Karpas-422 (cell line): ENCODE results near the gene RAB11FIP4. TPM values are rescaled to one million over a fixed set of nuclear protein-coding genes. Genes with fewer than 3 reads are reported as not detected.

Source experiments
- DNase-seq: peaks from one replicate; pipeline ENCODE4 v3.0.0-alpha.2; 2015
- H2AFZ ChIP-seq: fragments of 200-600 bp; sonication (generic); 2 replicates; pipeline ENCODE4 v1.6.1; 2014; ENCODE audit warnings: antibody characterized with exemption, low read length, mixed read lengths
- H3K27ac ChIP-seq: fragments of 200-600 bp; sonication (generic); 2 replicates; pipeline ENCODE4 v1.5.1; 2014; ENCODE audit warnings: mild to moderate bottlenecking, low read length, moderate library complexity
- H3K27me3 ChIP-seq: fragments of 200-600 bp; sonication (generic); 2 replicates; pipeline ENCODE4 v1.6.1; 2014; ENCODE audit warnings: low read length, mixed read lengths
- H3K36me3 ChIP-seq: fragments of 200-600 bp; sonication (generic); 2 replicates; pipeline ENCODE4 v1.6.1; 2014; ENCODE audit warnings: low read length, mixed read lengths; ENCODE audit not compliant: insufficient read depth
- H3K4me1 ChIP-seq: fragments of 200-600 bp; sonication (generic); 2 replicates; pipeline ENCODE4 v1.6.1; 2014; ENCODE audit warnings: mild to moderate bottlenecking, low read length, mixed read lengths
- H3K4me2 ChIP-seq: fragments of 200-600 bp; sonication (generic); 2 replicates; pipeline ENCODE4 v1.6.1; 2014; ENCODE audit warnings: low read length, low read depth, mild to moderate bottlenecking; ENCODE audit not compliant: poor library complexity, severe bottlenecking
- H3K4me3 ChIP-seq: fragments of 200-600 bp; sonication (generic); 2 replicates; pipeline ENCODE4 v1.5.1; 2014; ENCODE audit warnings: mild to moderate bottlenecking, antibody characterized with exemption, low read length, mixed read lengths
- H3K79me2 ChIP-seq: fragments of 200-600 bp; sonication (generic); 2 replicates; pipeline ENCODE4 v1.6.1; 2014; ENCODE audit warnings: mild to moderate bottlenecking, low read length, mixed read lengths
- H3K9ac ChIP-seq: fragments of 200-600 bp; sonication (generic); 2 replicates; pipeline ENCODE4 v1.6.0; 2014; ENCODE audit warnings: low read length
- H3K9me2 ChIP-seq: fragments of 200-600 bp; sonication (generic), shearing (Covaris generic); replicated peaks from 2 replicates; pipeline ENCODE4 v1.6.0; 2014; ENCODE audit warnings: mild to moderate bottlenecking, low read length, moderate library complexity; ENCODE audit not compliant: insufficient read depth
- H3K9me3 ChIP-seq: fragments of 300-700, 200-600 bp; sonication (generic); 2 replicates; pipeline ENCODE4 v1.6.1; 2014; ENCODE audit warnings: low read length, mixed read lengths
- H4K20me1 ChIP-seq: fragments of 200-600 bp; sonication (generic); 2 replicates; pipeline ENCODE4 v1.6.1; 2014; ENCODE audit warnings: mild to moderate bottlenecking, antibody characterized with exemption, low read length, low read depth; ENCODE audit not compliant: insufficient read depth
- total RNA-seq: library from RNA; depleted of rRNA; stranded (reverse); fragments of >200 nt; shearing (Covaris generic); gene quantifications from 2 replicates; pipeline ENCODE4 v1.2.3, GENCODE V29; 2014; ENCODE audit warnings: low replicate concordance

The RAB11FIP4 gene
- total RNA-seq, 1 experiment from 2014 or later, result 3.6 TPM

DNA sequence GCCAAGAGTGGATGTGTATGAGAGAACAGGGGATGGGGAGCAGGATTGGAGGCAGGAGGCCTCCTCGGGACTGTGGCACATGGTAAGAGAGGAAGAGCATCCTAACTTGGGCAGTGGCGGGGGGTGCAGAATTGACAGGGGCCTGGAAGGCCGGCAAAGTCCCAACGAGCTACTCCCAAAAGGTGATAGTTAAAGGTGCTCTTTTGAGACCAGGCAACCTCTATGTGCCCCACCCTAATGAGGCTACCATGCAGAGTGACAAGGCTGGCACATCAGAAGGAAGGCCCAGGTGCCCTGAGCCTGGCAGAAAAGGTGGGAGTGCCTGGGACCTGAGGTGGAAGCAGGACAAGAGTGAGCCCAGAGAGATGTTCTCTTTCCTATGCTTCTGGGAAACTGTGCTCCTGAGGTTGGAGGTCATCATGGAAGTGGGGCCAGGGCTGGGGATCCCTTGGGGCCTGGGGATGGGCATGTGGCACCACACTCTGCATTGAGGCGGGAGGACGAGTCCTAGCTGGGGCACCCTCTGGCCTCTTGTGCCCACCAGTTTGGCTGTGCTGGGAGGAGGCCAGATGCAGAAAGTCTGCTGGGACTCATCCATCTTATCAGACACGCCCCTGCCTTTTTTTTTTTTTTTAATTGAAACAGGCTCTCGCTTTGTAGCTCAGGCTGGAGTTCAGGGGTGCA is 5.9 kb downstream of the RAB11FIP4 start:
- Histone ChIP-seq H3K4me1 (no peaks in the 10 kb centered on the region), H3K9me2 (no peaks in the 10 kb centered on the region), H3K27me3 (no peaks in the 10 kb centered on the region), H4K20me1 (peaks cover 5% of the 10 kb centered on the region; the same call in 1 of the 2 replicates), H3K36me3 (no peaks in the 10 kb centered on the region), H3K4me3 (no peak overlapping the region), H3K4me2 (no peak overlapping the region), H3K9ac (no peak overlapping the region), H3K79me2 (no peaks in the 10 kb centered on the region), H3K27ac (no peak overlapping the region), H3K9me3 (no peaks in the 10 kb centered on the region), H2AFZ (no peak overlapping the region)
- no peak for DNase-seq

- Histone ChIP-seq H3K4me1 (no peaks in the 10 kb centered on the region), H3K9me2 (no peaks in the 10 kb centered on the region), H3K36me3 (no peaks in the 10 kb centered on the region), H3K9me3 (no peaks in the 10 kb centered on the region), H3K4me2 (no peak overlapping the region), H3K27ac (no peak overlapping the region), H2AFZ (no peak overlapping the region), H3K27me3 (no peaks in the 10 kb centered on the region), H3K9ac (no peak overlapping the region), H4K20me1 (peaks cover 5% of the 10 kb centered on the region; the same call in 1 of the 2 replicates), H3K4me3 (no peak overlapping the region), H3K79me2 (no peaks in the 10 kb centered on the region)
- DNase-seq, result no peak
Observed at GRCh38 chr17:31398381-31399311, 7.2 kb downstream of the RAB11FIP4 start.

GRCh38 chr17:31400481-31400950 is 9.0 kb downstream of the RAB11FIP4 start:
- Histone ChIP-seq H3K79me2 (no peaks in the 10 kb centered on the region), H4K20me1 (peaks cover 5% of the 10 kb centered on the region; the same call in 1 of the 2 replicates), H3K36me3 (no peaks in the 10 kb centered on the region), H3K4me1 (no peaks in the 10 kb centered on the region), H3K27ac (no peak overlapping the region), H3K9me3 (no peaks in the 10 kb centered on the region), H3K9me2 (no peaks in the 10 kb centered on the region), H3K4me2 (no peak overlapping the region), H3K4me3 (no peak overlapping the region), H2AFZ (no peak overlapping the region), H3K9ac (no peak overlapping the region), H3K27me3 (no peaks in the 10 kb centered on the region)
- no peak for DNase-seq

DNA sequence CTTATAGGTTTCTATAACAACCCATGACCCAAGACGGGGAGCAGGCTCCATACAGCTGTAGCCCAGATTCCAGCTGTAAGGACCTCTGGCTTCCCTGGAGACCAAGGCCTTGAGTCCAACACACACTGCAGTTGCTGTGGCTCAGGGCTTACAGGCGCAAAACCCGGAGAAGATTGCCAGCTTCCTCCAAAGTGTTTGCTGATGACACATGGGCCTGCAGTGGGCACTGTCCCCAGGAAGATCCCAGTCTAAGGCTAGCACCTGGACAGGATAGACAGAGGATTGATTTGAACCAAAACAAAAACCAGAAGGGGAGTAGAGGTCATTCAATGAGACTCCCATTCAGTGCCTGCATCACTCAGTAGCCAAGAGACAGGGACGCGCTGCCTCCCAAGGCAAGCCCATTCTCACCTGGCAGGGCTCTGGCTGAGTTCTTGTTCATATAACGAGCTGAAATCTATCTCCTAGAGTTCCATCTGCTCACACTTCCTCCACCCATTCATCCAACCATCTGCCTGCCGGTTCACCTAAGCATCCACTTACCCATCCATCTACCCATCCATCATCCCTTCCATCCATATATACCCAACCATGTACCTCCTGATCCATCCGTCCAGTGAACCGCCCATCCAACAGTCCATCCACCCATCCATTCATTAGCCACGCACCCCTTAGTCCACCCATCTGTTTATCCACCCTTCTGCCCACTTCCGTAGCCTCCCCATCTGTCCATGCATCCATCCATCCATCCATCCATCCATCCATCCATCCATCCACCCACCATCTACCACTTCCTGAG is 10.2 kb downstream of the RAB11FIP4 start:
- no peaks in the 10 kb centered on the region for H3K4me1 ChIP-seq
- H3K27me3 ChIP-seq, result no peaks in the 10 kb centered on the region
- no peak overlapping the region for H3K4me2 ChIP-seq
- no peaks in the 10 kb centered on the region for H3K9me2 ChIP-seq
- no peaks in the 10 kb centered on the region for H3K9me3 ChIP-seq
- no peak for DNase-seq
- no peaks in the 10 kb centered on the region for H3K36me3 ChIP-seq
- H3K27ac ChIP-seq, result no peak overlapping the region
- H3K9ac ChIP-seq, result no peak overlapping the region
- H2AFZ ChIP-seq, result no peak overlapping the region
- peaks cover under 1% of the 10 kb centered on the region; the same call in 1 of the 2 replicates for H4K20me1 ChIP-seq
- no peaks in the 10 kb centered on the region for H3K79me2 ChIP-seq
- H3K4me3 ChIP-seq, result no peak overlapping the region

DNA sequence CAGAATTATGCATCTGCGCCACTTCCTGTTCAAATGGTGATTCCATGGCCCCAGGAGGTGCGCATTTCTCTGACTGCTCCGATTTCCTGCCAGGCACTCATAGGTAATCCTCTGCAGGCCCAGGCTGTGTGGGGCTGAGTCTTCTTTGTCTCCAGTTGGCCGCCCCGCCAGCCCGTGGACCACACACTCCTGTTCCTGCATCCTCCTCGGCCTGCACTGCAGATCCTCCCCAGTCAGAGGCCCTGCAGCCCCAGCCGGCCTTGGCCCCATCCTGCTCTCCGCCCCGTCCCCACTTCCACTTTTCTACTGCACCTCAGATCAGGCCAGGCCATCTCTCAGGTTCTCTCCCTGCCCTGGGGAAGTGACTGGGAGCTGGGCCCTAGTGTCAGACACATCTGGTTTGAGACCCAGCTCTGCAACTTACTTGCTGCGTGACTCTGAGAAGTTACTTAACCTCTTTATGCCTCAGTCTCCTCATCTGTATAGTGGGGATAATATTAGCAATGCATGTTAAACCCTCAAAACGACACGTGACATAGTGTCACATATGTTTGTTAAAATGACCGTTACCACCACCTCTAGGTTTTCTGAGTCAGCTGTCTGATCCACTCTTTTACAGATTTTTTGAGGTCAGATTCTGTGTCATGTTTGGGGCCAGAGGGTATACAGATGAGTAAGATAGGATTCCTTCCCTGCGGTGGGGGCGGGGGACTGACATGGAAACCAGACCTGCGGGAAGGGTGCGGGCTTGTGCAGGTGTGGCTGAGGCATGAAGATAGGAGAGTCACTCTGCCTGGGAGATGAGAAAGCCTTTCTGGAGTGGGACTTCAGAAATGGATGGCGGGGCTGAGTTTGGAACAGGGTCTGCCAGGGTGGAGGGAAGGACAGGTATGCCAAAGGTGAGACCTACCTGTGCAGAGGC is 12.8 kb downstream of the RAB11FIP4 start:
- no peaks in the 10 kb centered on the region for H3K27me3 ChIP-seq

GRCh38 chr17:31405890-31406371 is 14.5 kb downstream of the RAB11FIP4 start:
- no peaks in the 10 kb centered on the region for H3K79me2 ChIP-seq
- H3K9me3 ChIP-seq, result no peaks in the 10 kb centered on the region
- H3K9ac ChIP-seq, result no peak overlapping the region
- no peaks in the 10 kb centered on the region for H3K9me2 ChIP-seq
- no peaks in the 10 kb centered on the region for H3K4me1 ChIP-seq
- H3K4me3 ChIP-seq, result no peak overlapping the region
- no peaks in the 10 kb centered on the region for H3K36me3 ChIP-seq
- no peaks in the 10 kb centered on the region for H3K27me3 ChIP-seq
- no peak overlapping the region for H2AFZ ChIP-seq
- H3K27ac ChIP-seq, result no peak overlapping the region
- H4K20me1 ChIP-seq, result no peaks in the 10 kb centered on the region
- DNase-seq, result no peak
- no peak overlapping the region for H3K4me2 ChIP-seq

More for the DNA sequence above, 12.8 kb downstream of the RAB11FIP4 start:
- Histone ChIP-seq H3K9me2 (no peaks in the 10 kb centered on the region), H3K4me1 (no peaks in the 10 kb centered on the region), H2AFZ (no peak overlapping the region), H3K9ac (no peak overlapping the region), H3K4me2 (no peak overlapping the region), H4K20me1 (no peaks in the 10 kb centered on the region), H3K27ac (no peak overlapping the region), H3K9me3 (no peaks in the 10 kb centered on the region), H3K4me3 (no peak overlapping the region), H3K79me2 (no peaks in the 10 kb centered on the region), H3K36me3 (no peaks in the 10 kb centered on the region)
- DNase-seq, result no peak

DNA sequence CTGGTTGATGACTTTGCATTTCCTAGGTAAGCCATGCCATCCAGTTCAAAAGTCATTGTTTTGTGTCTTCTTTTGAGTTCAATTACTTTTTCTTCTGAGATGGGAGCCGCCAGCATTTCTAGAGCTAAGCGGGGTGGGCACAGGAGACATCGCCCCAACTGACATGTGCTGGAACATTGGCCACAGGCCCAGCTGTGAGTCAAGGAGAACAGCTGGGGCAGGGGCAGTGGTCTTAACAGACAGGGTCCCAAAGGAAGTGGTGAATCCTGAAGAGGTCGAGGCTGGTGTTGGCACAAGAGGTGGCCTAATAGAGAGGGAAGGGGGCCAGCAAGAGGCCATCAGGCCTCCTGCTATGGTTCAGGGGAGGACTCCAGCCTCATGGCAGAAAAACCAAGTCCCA is 17.1 kb downstream of the RAB11FIP4 start:
- H3K4me2 ChIP-seq, result no peak overlapping the region
- no peak overlapping the region for H2AFZ ChIP-seq
- H4K20me1 ChIP-seq, result no peaks in the 10 kb centered on the region
- H3K36me3 ChIP-seq, result no peaks in the 10 kb centered on the region
- no peak overlapping the region for H3K27ac ChIP-seq
- no peaks in the 10 kb centered on the region for H3K27me3 ChIP-seq
- no peak overlapping the region for H3K9ac ChIP-seq
- no peak overlapping the region for H3K4me3 ChIP-seq
- H3K9me2 ChIP-seq, result no peaks in the 10 kb centered on the region
- H3K79me2 ChIP-seq, result no peaks in the 10 kb centered on the region
- H3K4me1 ChIP-seq, result no peaks in the 10 kb centered on the region
- no peak for DNase-seq
- no peaks in the 10 kb centered on the region for H3K9me3 ChIP-seq
